BE2C (cell line): ENCODE data around the gene KIRREL2.

Source experiments
- DNase-seq: peaks from one replicate; pipeline ENCODE4 v3.0.0-alpha.2; 2020
- H3K27me3 ChIP-seq: fragments of 250-450 bp; sonication (Bioruptor Pico); 2 replicates; pipeline ENCODE4 v1.5.1; 2020; ENCODE audit warnings: mild to moderate bottlenecking
- H3K36me3 ChIP-seq: fragments of 250-450 bp; sonication (Bioruptor Pico); 2 replicates; pipeline ENCODE4 v1.5.1; 2020; ENCODE audit warnings: mild to moderate bottlenecking
- H3K4me1 ChIP-seq: fragments of 250-450 bp; sonication (Bioruptor Pico); 2 replicates; pipeline ENCODE4 v1.5.1; 2020
- H3K4me3 ChIP-seq: 2 replicates; pipeline ENCODE4 v1.5.1; 2011; ENCODE audit warnings: low read depth, low read length
- H3K9me3 ChIP-seq: fragments of 250-450 bp; sonication (Bioruptor Pico); 2 replicates; pipeline ENCODE4 v1.5.1; 2020
- TF ChIP-seq, protein P1 (sequence below): IDR thresholded peaks from 2 replicates; pipeline ENCODE4 v1.5.1; 2012; ENCODE audit warnings: mild to moderate bottlenecking, low read depth, low read length

KIRREL2 gene

GRCh38 chr19:35883882-35884281 is 27.2 kb downstream of the KIRREL2 start:
- Histone ChIP-seq H3K4me3 (no peak overlapping the region), H3K36me3 (peaks cover 11% of the 10 kb centered on the region), H3K27me3 (no peaks in the 10 kb centered on the region), H3K4me1 (0 out of 2 replicates have a peak, but pooled peaks cover 4% of the 10 kb centered on the region), H3K9me3 (no peaks in the 10 kb centered on the region)
- DNase-seq: no peak
- TF ChIP-seq, protein P1, sequence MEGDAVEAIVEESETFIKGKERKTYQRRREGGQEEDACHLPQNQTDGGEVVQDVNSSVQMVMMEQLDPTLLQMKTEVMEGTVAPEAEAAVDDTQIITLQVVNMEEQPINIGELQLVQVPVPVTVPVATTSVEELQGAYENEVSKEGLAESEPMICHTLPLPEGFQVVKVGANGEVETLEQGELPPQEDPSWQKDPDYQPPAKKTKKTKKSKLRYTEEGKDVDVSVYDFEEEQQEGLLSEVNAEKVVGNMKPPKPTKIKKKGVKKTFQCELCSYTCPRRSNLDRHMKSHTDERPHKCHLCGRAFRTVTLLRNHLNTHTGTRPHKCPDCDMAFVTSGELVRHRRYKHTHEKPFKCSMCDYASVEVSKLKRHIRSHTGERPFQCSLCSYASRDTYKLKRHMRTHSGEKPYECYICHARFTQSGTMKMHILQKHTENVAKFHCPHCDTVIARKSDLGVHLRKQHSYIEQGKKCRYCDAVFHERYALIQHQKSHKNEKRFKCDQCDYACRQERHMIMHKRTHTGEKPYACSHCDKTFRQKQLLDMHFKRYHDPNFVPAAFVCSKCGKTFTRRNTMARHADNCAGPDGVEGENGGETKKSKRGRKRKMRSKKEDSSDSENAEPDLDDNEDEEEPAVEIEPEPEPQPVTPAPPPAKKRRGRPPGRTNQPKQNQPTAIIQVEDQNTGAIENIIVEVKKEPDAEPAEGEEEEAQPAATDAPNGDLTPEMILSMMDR: no peak

GRCh38 chr19:35885225-35885738 is 28.6 kb downstream of the KIRREL2 start:
- Histone ChIP-seq H3K9me3 (no peaks in the 10 kb centered on the region), H3K4me3 (no peak overlapping the region), H3K4me1 (no peaks in the 10 kb centered on the region), H3K27me3 (no peaks in the 10 kb centered on the region), H3K36me3 (peaks cover 21% of the 10 kb centered on the region)
- TF ChIP-seq, protein P1: no peak
- no peak for DNase-seq

DNA sequence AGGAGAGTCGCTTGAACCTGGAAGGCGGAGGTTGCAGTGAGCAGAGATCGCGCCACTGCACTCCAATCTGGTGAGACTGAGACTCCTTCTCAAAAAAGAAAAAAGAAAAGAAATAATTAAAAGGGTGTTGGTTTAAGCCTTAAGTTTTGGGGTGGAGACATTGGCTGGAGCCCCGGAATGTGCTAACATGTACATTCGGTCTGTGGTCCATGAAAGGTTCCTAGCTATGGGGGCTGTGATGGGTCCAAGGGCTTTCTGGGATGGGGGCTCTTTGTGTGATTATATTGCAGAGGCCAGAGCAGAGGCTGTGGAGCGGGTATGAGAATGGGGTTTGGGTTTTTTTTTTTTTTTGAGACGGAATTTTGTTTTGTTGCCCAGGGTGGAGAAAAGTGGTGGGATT is 29.2 kb downstream of the KIRREL2 start:
- TF ChIP-seq, protein P1: no peak
- no peak for DNase-seq
- H3K27me3 ChIP-seq: no peaks in the 10 kb centered on the region
- H3K4me3 ChIP-seq: no peak overlapping the region
- no peaks in the 10 kb centered on the region for H3K4me1 ChIP-seq
- H3K36me3 ChIP-seq: peaks cover 21% of the 10 kb centered on the region
- H3K9me3 ChIP-seq: no peaks in the 10 kb centered on the region

DNA sequence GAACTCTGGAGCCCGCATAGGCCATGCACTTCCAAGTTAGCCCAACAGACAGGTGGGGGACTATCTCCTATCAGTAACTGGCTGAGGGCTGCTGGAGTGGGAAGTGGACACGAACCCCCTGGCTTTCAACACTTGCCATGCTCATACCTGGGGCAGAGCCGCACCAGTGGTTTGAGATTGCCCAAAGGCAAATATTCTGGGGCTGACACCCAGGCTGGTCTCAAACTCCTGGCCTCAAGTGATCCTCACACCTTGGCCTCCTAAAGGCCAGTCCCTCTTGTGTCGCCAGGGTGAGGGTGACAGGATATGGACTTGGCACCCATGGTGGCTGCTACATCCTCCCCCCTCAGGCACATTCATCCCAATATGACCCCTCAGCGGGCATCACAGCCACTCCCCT is 30.5 kb downstream of the KIRREL2 start:
- DNase-seq: no peak
- no peaks in the 10 kb centered on the region for H3K27me3 ChIP-seq
- no peaks in the 10 kb centered on the region for H3K4me1 ChIP-seq
- no peaks in the 10 kb centered on the region for H3K9me3 ChIP-seq
- TF ChIP-seq, protein P1: no peak
- H3K36me3 ChIP-seq: peaks cover 21% of the 10 kb centered on the region
- H3K4me3 ChIP-seq: no peak overlapping the region

DNA sequence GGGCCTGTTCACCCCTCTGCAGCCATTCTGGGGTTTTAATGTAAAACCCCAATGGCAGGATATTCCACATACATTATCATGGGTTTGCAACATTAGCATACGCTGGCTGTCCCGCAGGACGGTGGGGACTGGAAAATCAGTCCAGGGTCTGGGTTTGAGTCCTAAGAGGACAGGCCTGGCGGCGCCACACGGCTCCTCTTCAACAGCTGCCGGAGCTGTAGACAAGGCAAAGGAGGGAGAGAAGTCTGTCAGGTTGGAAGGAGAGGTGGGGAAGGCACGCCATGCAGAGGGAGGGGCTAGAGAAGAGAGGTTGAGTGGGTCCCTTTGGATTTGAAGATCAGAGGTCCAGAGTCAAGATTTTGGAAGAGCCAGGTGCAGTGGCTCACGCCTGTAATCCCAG is 31.7 kb downstream of the KIRREL2 start:
- TF ChIP-seq, protein P1: no peak
- Histone ChIP-seq H3K36me3 (peaks cover 21% of the 10 kb centered on the region), H3K27me3 (no peaks in the 10 kb centered on the region), H3K4me3 (no peak overlapping the region), H3K4me1 (no peaks in the 10 kb centered on the region), H3K9me3 (no peaks in the 10 kb centered on the region)
- DNase-seq: no peak

GRCh38 chr19:35889370-35890112 is 32.8 kb downstream of the KIRREL2 start:
- peaks cover 27% of the 10 kb centered on the region for H3K36me3 ChIP-seq
- H3K4me1 ChIP-seq: no peaks in the 10 kb centered on the region
- TF ChIP-seq, protein P1: no peak
- no peaks in the 10 kb centered on the region for H3K27me3 ChIP-seq
- H3K9me3 ChIP-seq: no peaks in the 10 kb centered on the region
- DNase-seq: no peak
- no peak overlapping the region for H3K4me3 ChIP-seq
